ENCODE measurements around the gene MYBPC3. TPM values are rescaled to one million over a fixed set of nuclear protein-coding genes. Genes with fewer than 3 reads are reported as not detected.

MYBPC3 gene
- total and polyA plus RNA-seq, 2 donors (not counting 1 experiment from before 2014, with no cell fraction given), result not detected

DNA sequence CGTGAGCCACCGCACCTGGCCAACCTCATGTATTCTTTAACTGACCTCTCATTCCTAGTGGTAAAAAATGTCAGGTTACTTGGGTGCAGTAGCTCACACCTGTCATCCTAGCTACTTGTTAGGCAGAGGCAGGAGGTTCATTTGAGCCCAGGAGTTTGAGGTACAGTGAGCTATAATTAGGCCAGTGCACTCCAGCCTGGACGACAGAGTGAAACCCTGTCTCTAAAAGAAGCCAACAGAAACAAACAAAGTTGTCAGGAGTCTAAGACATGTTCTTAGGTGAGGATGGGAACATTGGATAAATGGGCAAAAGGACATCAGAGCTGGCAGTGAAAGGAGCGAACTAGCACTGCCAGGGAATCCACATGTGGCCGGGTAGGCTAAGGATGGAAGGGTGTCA, 64.4 kb downstream of the MYBPC3 start:
- H2AFZ ChIP-seq (ENCODE audit: low read length), result no peak overlapping the region
- H3K4me2 ChIP-seq (ENCODE audit: extremely low read depth, insufficient read depth, low read length), result no peak overlapping the region
- H3K9me3 ChIP-seq (ENCODE audit: control insufficient read depth, insufficient read depth, low read depth, low read length), result no peaks in the 10 kb centered on the region
- no peak overlapping the region for H3K9ac ChIP-seq (ENCODE audit: insufficient read depth, low read length)
- H3K4me3 ChIP-seq (replicated peaks in 1 of 4; ENCODE audit: control extremely low read depth in 1 of 4, insufficient read depth in 1 of 4, low read depth in 3 of 4, low read length in 4 of 4), result no peak overlapping the region
- H3K27me3 ChIP-seq (ENCODE audit: control insufficient read depth, insufficient read depth, low read length), result no peaks in the 10 kb centered on the region
- no peaks in the 10 kb centered on the region for H3K79me2 ChIP-seq (ENCODE audit: control insufficient read depth, insufficient read depth, low read length)
- DNase-seq (ENCODE audit: low read depth in 2 of 2), result no peak
- H3K4me1 ChIP-seq (ENCODE audit: control insufficient read depth, extremely low read depth, insufficient read depth, low read length), result no peaks in the 10 kb centered on the region
- H3K27ac ChIP-seq (ENCODE audit: insufficient read depth, low read length), result no peak overlapping the region
- TF ChIP-seq EZH2 (IDR thresholded peaks at IDR 0.05; ENCODE audit: low read length, missing control alignments), result no peak
- no peaks in the 10 kb centered on the region for H4K20me1 ChIP-seq (ENCODE audit: control insufficient read depth, extremely low read depth, insufficient read depth, low read length)
- H3K36me3 ChIP-seq (ENCODE audit: control insufficient read depth, insufficient read depth, low read length), result peaks cover 31% of the 10 kb centered on the region

DNA sequence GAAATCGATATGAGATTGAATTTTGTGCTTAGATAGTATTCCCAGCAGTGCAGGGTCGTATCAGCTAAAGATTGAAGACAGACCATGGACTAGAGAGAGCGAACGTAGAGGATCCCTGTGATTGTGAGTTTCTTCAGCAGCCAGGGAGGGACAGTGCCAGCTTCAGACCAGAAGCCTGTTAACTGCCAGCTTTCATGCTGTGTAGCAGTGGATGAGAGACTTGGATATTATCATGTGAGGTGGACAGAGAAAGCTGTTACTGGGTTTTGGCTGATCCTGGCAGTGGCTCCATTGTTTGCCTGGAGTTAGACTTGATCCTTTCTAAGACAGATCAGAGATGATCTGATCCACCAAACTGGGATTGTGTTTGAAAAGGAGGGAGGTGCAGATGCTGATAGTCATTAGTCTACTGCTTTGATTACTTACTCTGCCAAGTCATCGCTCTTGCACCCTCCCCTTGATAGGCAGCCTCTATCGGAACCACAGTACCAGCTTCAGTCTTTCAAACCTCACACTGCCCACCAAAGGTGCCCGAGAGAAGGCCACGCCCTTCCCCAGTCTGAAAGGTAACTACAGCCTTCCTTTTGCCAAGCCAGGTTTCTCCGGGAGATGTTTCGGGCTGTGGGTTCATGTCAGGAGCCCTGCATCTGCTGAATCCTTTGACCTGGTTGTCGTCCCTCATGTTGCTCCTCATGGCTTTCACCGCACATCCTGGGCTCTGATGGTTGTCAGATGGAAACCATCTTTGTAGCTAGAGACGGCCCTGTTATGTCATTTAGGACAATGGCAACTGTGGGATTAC, 66.3 kb downstream of the MYBPC3 start:
- H3K27ac ChIP-seq (ENCODE audit: insufficient read depth, low read length), result no peak overlapping the region
- no peak for DNase-seq (ENCODE audit: low read depth in 2 of 2)
- no peak overlapping the region for H3K4me3 ChIP-seq (replicated peaks in 1 of 4; ENCODE audit: control extremely low read depth in 1 of 4, insufficient read depth in 1 of 4, low read depth in 3 of 4, low read length in 4 of 4)
- H3K79me2 ChIP-seq (ENCODE audit: control insufficient read depth, insufficient read depth, low read length), result no peaks in the 10 kb centered on the region
- H4K20me1 ChIP-seq (ENCODE audit: control insufficient read depth, extremely low read depth, insufficient read depth, low read length), result no peaks in the 10 kb centered on the region
- no peak overlapping the region for H3K4me2 ChIP-seq (ENCODE audit: extremely low read depth, insufficient read depth, low read length)
- no peaks in the 10 kb centered on the region for H3K9me3 ChIP-seq (ENCODE audit: control insufficient read depth, insufficient read depth, low read depth, low read length)
- no peak overlapping the region for H3K9ac ChIP-seq (ENCODE audit: insufficient read depth, low read length)
- no peaks in the 10 kb centered on the region for H3K27me3 ChIP-seq (ENCODE audit: control insufficient read depth, insufficient read depth, low read length)
- peaks cover 36% of the 10 kb centered on the region for H3K36me3 ChIP-seq (ENCODE audit: control insufficient read depth, insufficient read depth, low read length)
- no peak overlapping the region for H2AFZ ChIP-seq (ENCODE audit: low read length)
- no peaks in the 10 kb centered on the region for H3K4me1 ChIP-seq (ENCODE audit: control insufficient read depth, extremely low read depth, insufficient read depth, low read length)
- TF ChIP-seq, protein P1, sequence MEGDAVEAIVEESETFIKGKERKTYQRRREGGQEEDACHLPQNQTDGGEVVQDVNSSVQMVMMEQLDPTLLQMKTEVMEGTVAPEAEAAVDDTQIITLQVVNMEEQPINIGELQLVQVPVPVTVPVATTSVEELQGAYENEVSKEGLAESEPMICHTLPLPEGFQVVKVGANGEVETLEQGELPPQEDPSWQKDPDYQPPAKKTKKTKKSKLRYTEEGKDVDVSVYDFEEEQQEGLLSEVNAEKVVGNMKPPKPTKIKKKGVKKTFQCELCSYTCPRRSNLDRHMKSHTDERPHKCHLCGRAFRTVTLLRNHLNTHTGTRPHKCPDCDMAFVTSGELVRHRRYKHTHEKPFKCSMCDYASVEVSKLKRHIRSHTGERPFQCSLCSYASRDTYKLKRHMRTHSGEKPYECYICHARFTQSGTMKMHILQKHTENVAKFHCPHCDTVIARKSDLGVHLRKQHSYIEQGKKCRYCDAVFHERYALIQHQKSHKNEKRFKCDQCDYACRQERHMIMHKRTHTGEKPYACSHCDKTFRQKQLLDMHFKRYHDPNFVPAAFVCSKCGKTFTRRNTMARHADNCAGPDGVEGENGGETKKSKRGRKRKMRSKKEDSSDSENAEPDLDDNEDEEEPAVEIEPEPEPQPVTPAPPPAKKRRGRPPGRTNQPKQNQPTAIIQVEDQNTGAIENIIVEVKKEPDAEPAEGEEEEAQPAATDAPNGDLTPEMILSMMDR (conservative IDR thresholded peaks at IDR 0.05 in 1 of 2, IDR thresholded peaks at IDR 0.05 in 1 of 2; ENCODE audit: low read depth in 1 of 2, low read length in 2 of 2), result no peak
- TF ChIP-seq EZH2 (IDR thresholded peaks at IDR 0.05; ENCODE audit: low read length, missing control alignments), result no peak

GRCh38 chr11:47284151-47284550, 68.4 kb downstream of the MYBPC3 start:
- no peak overlapping the region for H2AFZ ChIP-seq (ENCODE audit: low read length)
- no peaks in the 10 kb centered on the region for H3K9me3 ChIP-seq (ENCODE audit: control insufficient read depth, insufficient read depth, low read depth, low read length)
- TF ChIP-seq, protein P1 (conservative IDR thresholded peaks at IDR 0.05 in 1 of 2, IDR thresholded peaks at IDR 0.05 in 1 of 2; ENCODE audit: low read depth in 1 of 2, low read length in 2 of 2), result no peak
- TF ChIP-seq EZH2 (IDR thresholded peaks at IDR 0.05; ENCODE audit: low read length, missing control alignments), result no peak
- H3K27ac ChIP-seq (ENCODE audit: insufficient read depth, low read length), result no peak overlapping the region
- no peaks in the 10 kb centered on the region for H3K79me2 ChIP-seq (ENCODE audit: control insufficient read depth, insufficient read depth, low read length)
- H3K4me1 ChIP-seq (ENCODE audit: control insufficient read depth, extremely low read depth, insufficient read depth, low read length), result no peaks in the 10 kb centered on the region
- no peak for DNase-seq (ENCODE audit: low read depth in 2 of 2)
- no peaks in the 10 kb centered on the region for H3K27me3 ChIP-seq (ENCODE audit: control insufficient read depth, insufficient read depth, low read length)
- peaks cover 40% of the 10 kb centered on the region for H3K36me3 ChIP-seq (ENCODE audit: control insufficient read depth, insufficient read depth, low read length)
- no peak overlapping the region for H3K4me3 ChIP-seq (replicated peaks in 1 of 4; ENCODE audit: control extremely low read depth in 1 of 4, insufficient read depth in 1 of 4, low read depth in 3 of 4, low read length in 4 of 4)
- H3K9ac ChIP-seq (ENCODE audit: insufficient read depth, low read length), result no peak overlapping the region
- H3K4me2 ChIP-seq (ENCODE audit: extremely low read depth, insufficient read depth, low read length), result no peak overlapping the region
- no peaks in the 10 kb centered on the region for H4K20me1 ChIP-seq (ENCODE audit: control insufficient read depth, extremely low read depth, insufficient read depth, low read length)
